A673 (cell line): ENCODE measurements around the gene TTLL8. TPM values are rescaled to one million over a fixed set of nuclear protein-coding genes. Genes with fewer than 3 reads are reported as not detected.

Experiments
- BruUV-seq: library from RNA; stranded (reverse); fragments of 400-500 nt; replicated peaks from 2 replicates; lab custom pipeline; 2021; lab: Mats Ljungman, UMichigan
- CTCF ChIA-PET: fragments of 300-600 bp; sonication (Branson Sonifier 250); formaldehyde crosslinking; loops from one replicate; lab custom pipeline; 2022; ENCODE audit warnings: antibody characterized with exemption; lab: Charles Lee
- POLR2A ChIA-PET: fragments of 300-600 bp; sonication (Branson Sonifier 250); formaldehyde crosslinking; loops from one replicate; lab custom pipeline; 2022; ENCODE audit warnings: antibody characterized with exemption; ENCODE audit not compliant: low non-redundant PET; lab: Charles Lee
- DNase-seq: peaks from one replicate; pipeline ENCODE4 v3.0.0-alpha.2; 2015; ENCODE audit warnings: low spot score
- H3K27ac ChIP-seq: fragments of 200-600 bp; sonication (generic); 2 replicates; pipeline ENCODE4 v1.5.1; 2016; ENCODE audit warnings: mixed run types, low read depth, mild to moderate bottlenecking, mixed read lengths, antibody characterized with exemption, low read length; ENCODE audit not compliant: poor library complexity, severe bottlenecking
- H3K27me3 ChIP-seq: fragments of 200-600 bp; sonication (generic); replicated peaks from 2 replicates; pipeline ENCODE4 v1.6.1; 2017; ENCODE audit warnings: mixed run types, low read depth, mild to moderate bottlenecking, mixed read lengths, antibody characterized with exemption, low read length; ENCODE audit not compliant: insufficient read depth, poor library complexity
- H3K36me3 ChIP-seq: fragments of 200-600 bp; sonication (generic); 2 replicates; pipeline ENCODE4 v1.6.1; 2016; ENCODE audit warnings: mixed run types, mild to moderate bottlenecking, mixed read lengths, antibody characterized with exemption, low read length; ENCODE audit not compliant: insufficient read depth, poor library complexity, severe bottlenecking
- H3K4me1 ChIP-seq: fragments of 200-600 bp; sonication (generic); 2 replicates; pipeline ENCODE4 v1.6.1; 2017; ENCODE audit warnings: mixed run types, mild to moderate bottlenecking, mixed read lengths, antibody characterized with exemption, low read length; ENCODE audit not compliant: insufficient read depth, poor library complexity, severe bottlenecking
- H3K4me3 ChIP-seq: fragments of 200-600 bp; sonication (generic); 2 replicates; pipeline ENCODE4 v1.5.1; 2016; ENCODE audit warnings: low read depth, mixed run types, mild to moderate bottlenecking, mixed read lengths, low read length; ENCODE audit not compliant: poor library complexity, severe bottlenecking
- H3K9me3 ChIP-seq: fragments of 200-600 bp; sonication (generic); 2 replicates; pipeline ENCODE4 v1.6.1; 2016; ENCODE audit warnings: mixed run types, low read depth, mild to moderate bottlenecking, mixed read lengths, antibody characterized with exemption, low read length; ENCODE audit not compliant: poor library complexity, severe bottlenecking
- EZH2 ChIP-seq: fragments of 200-600 bp; sonication (generic); IDR thresholded peaks from 2 replicates; pipeline ENCODE4 v1.6.1; 2017; ENCODE audit warnings: borderline replicate concordance, low read depth, mild to moderate bottlenecking, mixed read lengths, antibody characterized with exemption, low read length; ENCODE audit not compliant: poor library complexity, severe bottlenecking
- intact Hi-C: fragments of 100-400 bp; cut with micrococcal nuclease; formaldehyde crosslinking; loops from one replicate; pipeline ENCODE4 v1.10.0; 2022; ENCODE audit not compliant: unreplicated experiment
- total RNA-seq: library from RNA; stranded (reverse); gene quantifications from 2 replicates; pipeline ENCODE4 v1.2.3, GENCODE V29; 2021
- TF ChIP-seq, protein P1 (sequence below): fragments of 300-800, 200-600 bp; sonication (generic); conservative IDR thresholded peaks from 2 replicates; pipeline ENCODE4 v1.5.1; 2017; ENCODE audit warnings: low read depth, mild to moderate bottlenecking, antibody characterized with exemption, low read length, moderate library complexity, mixed read lengths

TTLL8 gene
- total RNA-seq, 1 experiment from 2014 or later: not detected

GRCh38 chr22:50074056-50074455 is 16.0 kb upstream of the TTLL8 start:
- no peaks in the 10 kb centered on the region for H3K27me3 ChIP-seq
- DNase-seq: no peak

DNA sequence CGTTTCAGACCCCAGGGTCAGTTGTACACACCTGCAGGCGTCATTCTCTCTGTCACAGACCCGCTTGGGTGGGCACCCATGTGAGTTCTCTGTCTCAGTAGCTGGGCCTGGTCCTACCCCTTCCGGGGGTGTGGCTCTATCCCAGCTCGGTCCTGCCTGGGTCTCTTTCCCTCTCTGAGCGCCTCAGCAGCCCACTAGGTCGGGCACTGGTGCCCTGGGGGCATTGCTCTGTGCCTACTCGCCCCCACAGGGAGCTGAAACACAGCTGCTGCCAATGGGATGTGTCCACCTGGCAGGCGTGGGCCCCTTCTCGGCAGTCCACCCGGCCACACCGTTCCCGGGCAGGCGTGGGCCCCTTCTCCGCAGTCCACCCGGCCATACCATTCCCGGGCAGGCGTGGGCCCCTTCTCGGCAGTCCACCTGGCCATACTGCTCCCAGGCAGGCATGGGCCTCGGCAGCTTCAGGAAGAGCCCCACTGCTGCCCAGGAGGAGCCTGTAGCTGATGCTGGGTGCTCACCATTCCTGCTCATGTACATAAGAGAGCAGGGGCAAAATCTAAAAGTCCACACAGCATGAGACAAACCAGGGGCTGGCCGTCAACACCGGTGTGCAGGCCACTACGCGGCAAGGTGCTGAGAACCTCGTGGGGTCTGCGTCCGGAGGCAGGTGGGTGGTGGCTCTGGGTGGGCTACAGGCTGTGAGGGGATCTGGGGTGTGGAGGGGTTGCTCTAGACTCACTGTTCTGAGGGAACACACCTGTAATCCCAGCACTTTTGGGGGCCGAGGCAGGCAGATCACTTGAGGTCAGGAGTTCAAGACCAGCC is 14.8 kb upstream of the TTLL8 start:
- Histone ChIP-seq H3K27me3 (no peaks in the 10 kb centered on the region), H3K27ac (no peak overlapping the region), H3K4me3 (no peak overlapping the region), H3K9me3 (no peaks in the 10 kb centered on the region), H3K36me3 (no peaks in the 10 kb centered on the region), H3K4me1 (no peaks in the 10 kb centered on the region)
- intact Hi-C loops: no loop called here
- POLR2A ChIA-PET: no interaction called here
- no peak for DNase-seq
- BruUV-seq: no TSS peak
- CTCF ChIA-PET: no interaction called here
- TF ChIP-seq EZH2: no peak
- TF ChIP-seq, protein P1, sequence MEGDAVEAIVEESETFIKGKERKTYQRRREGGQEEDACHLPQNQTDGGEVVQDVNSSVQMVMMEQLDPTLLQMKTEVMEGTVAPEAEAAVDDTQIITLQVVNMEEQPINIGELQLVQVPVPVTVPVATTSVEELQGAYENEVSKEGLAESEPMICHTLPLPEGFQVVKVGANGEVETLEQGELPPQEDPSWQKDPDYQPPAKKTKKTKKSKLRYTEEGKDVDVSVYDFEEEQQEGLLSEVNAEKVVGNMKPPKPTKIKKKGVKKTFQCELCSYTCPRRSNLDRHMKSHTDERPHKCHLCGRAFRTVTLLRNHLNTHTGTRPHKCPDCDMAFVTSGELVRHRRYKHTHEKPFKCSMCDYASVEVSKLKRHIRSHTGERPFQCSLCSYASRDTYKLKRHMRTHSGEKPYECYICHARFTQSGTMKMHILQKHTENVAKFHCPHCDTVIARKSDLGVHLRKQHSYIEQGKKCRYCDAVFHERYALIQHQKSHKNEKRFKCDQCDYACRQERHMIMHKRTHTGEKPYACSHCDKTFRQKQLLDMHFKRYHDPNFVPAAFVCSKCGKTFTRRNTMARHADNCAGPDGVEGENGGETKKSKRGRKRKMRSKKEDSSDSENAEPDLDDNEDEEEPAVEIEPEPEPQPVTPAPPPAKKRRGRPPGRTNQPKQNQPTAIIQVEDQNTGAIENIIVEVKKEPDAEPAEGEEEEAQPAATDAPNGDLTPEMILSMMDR: no peak

More at GRCh38 chr22:50074056-50074455, 16.0 kb upstream of the TTLL8 start:
- H3K36me3 ChIP-seq: no peaks in the 10 kb centered on the region
- no peaks in the 10 kb centered on the region for H3K4me1 ChIP-seq
- CTCF ChIA-PET: no interaction called here
- no TSS peak for BruUV-seq
- intact Hi-C loops: no loop called here
- no peak overlapping the region for H3K4me3 ChIP-seq
- POLR2A ChIA-PET: interaction anchor here (0.5 kb wide), 1 partner anchor 9 kb away, joined by 3 read pairs; no protein-coding TSS in a partner anchor
- no peak overlapping the region for H3K27ac ChIP-seq
- H3K9me3 ChIP-seq: no peaks in the 10 kb centered on the region
- TF ChIP-seq EZH2: no peak
- TF ChIP-seq, protein P1: no peak

DNA sequence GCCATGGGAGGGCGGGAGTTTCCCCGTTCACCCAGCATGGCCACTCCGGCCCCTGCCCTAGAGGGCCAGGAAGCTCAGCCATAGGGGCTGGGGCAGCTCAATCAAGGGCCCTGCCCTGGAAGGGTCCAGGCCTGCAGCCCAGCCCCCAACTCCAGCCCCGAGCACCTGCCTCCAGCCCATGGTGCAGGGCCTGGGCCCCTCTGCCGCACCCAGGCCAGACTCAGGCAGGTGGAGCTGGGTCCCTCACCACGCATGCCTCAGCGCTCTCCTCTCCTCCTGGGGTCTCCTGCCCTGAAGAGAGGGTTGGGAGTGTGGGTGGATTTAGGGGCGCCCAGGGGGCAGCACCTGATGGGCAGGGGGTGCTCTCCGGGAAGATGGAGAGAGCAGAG is 14.1 kb upstream of the TTLL8 start:
- ChIA-PET POLR2A (no interaction called here), CTCF (no interaction called here)
- H3K4me3 ChIP-seq: no peak overlapping the region
- intact Hi-C loops: no loop called here
- no peak for DNase-seq
- no TSS peak for BruUV-seq
- H3K27ac ChIP-seq: no peak overlapping the region
- no peak for TF ChIP-seq EZH2
- TF ChIP-seq, protein P1: no peak
- no peaks in the 10 kb centered on the region for H3K9me3 ChIP-seq
- H3K36me3 ChIP-seq: no peaks in the 10 kb centered on the region
- no peaks in the 10 kb centered on the region for H3K4me1 ChIP-seq
- H3K27me3 ChIP-seq: no peaks in the 10 kb centered on the region
